ENCODE results near the gene NCOR1.
"Not testable (repeated sequence)": the region's sequence is repeated elsewhere in the genome, so short reads cannot be mapped to it uniquely, and the experiment has no call there.

NCOR1 gene

GRCh38 chr17:16199093-16199492 is 16.2 kb downstream of the NCOR1 start:
- peak in 1 of 2 experiments; percentile 13 for DNase-seq
- TF ChIP-seq GATA1 (IDR thresholded peaks at IDR 0.05; ENCODE audit: low read depth, low read length) (no peak), POLR2A (IDR thresholded peaks at IDR 0.05; ENCODE audit: low read length) (no peak)

- DNase-seq = no peak
- TF ChIP-seq GATA1 (IDR thresholded peaks at IDR 0.05; ENCODE audit: low read depth, low read length) (no peak), POLR2A (IDR thresholded peaks at IDR 0.05; ENCODE audit: low read length) (no peak)
Observed at GRCh38 chr17:16197276-16197675, 18.1 kb downstream of the NCOR1 start.

- peak; percentile 50 to 86 for DNase-seq
Observed at GRCh38 chr17:16194307-16194835, 21.0 kb downstream of the NCOR1 start.

GRCh38 chr17:16191604-16192003 is 23.7 kb downstream of the NCOR1 start:
- TF ChIP-seq GATA1 (IDR thresholded peaks at IDR 0.05; ENCODE audit: low read depth, low read length) = no peak
- TF ChIP-seq POLR2A (IDR thresholded peaks at IDR 0.05; ENCODE audit: low read length) = no peak
- DNase-seq = no peak

GRCh38 chr17:16190703-16191360 is 24.5 kb downstream of the NCOR1 start:
- DNase-seq = no peak
- TF ChIP-seq GATA1 (IDR thresholded peaks at IDR 0.05; ENCODE audit: low read depth, low read length) (no peak), POLR2A (IDR thresholded peaks at IDR 0.05; ENCODE audit: low read length) (no peak)

- no peak for DNase-seq
- TF ChIP-seq POLR2A (IDR thresholded peaks at IDR 0.05; ENCODE audit: low read length) (no peak), GATA1 (IDR thresholded peaks at IDR 0.05; ENCODE audit: low read depth, low read length) (no peak)
Observed at GRCh38 chr17:16189791-16190348, 25.5 kb downstream of the NCOR1 start.

- DNase-seq = no peak
- TF ChIP-seq POLR2A (IDR thresholded peaks at IDR 0.05; ENCODE audit: low read length) (no peak), GATA1 (IDR thresholded peaks at IDR 0.05; ENCODE audit: low read depth, low read length) (no peak)
Observed at GRCh38 chr17:16187642-16188041, 27.7 kb downstream of the NCOR1 start.

GRCh38 chr17:16181581-16181980 is 33.8 kb downstream of the NCOR1 start:
- no peak for TF ChIP-seq POLR2A (IDR thresholded peaks at IDR 0.05; ENCODE audit: low read length)
- no peak for TF ChIP-seq GATA1 (IDR thresholded peaks at IDR 0.05; ENCODE audit: low read depth, low read length)
- no peak for DNase-seq

- TF ChIP-seq GATA1 (IDR thresholded peaks at IDR 0.05; ENCODE audit: low read depth, low read length) (no peak), POLR2A (IDR thresholded peaks at IDR 0.05; ENCODE audit: low read length) (no peak)
- no peak for DNase-seq
Observed at GRCh38 chr17:16178836-16179235, 36.5 kb downstream of the NCOR1 start.

- DNase-seq = no peak
- TF ChIP-seq POLR2A (IDR thresholded peaks at IDR 0.05; ENCODE audit: low read length) = no peak
- TF ChIP-seq GATA1 (IDR thresholded peaks at IDR 0.05; ENCODE audit: low read depth, low read length) = no peak
Observed at GRCh38 chr17:16171613-16172012, 43.7 kb downstream of the NCOR1 start.

- DNase-seq = not testable (repeated sequence)
Observed at GRCh38 chr17:16166766-16167165, 48.6 kb downstream of the NCOR1 start.

- TF ChIP-seq GATA1 (IDR thresholded peaks at IDR 0.05; ENCODE audit: low read depth, low read length) = no peak
- no peak for TF ChIP-seq POLR2A (IDR thresholded peaks at IDR 0.05; ENCODE audit: low read length)
- DNase-seq = peak; percentile 53 to 71
Observed at GRCh38 chr17:16158714-16159113, 56.6 kb downstream of the NCOR1 start.

GRCh38 chr17:16155536-16155935 is 59.8 kb downstream of the NCOR1 start:
- peak; percentile 20 to 29 for DNase-seq
- TF ChIP-seq GATA1 (IDR thresholded peaks at IDR 0.05; ENCODE audit: low read depth, low read length) = no peak
- TF ChIP-seq POLR2A (IDR thresholded peaks at IDR 0.05; ENCODE audit: low read length) = no peak

GRCh38 chr17:16152326-16152725 is 63.0 kb downstream of the NCOR1 start:
- DNase-seq = not testable (repeated sequence)

- DNase-seq = no peak
- TF ChIP-seq GATA1 (IDR thresholded peaks at IDR 0.05; ENCODE audit: low read depth, low read length) (no peak), POLR2A (IDR thresholded peaks at IDR 0.05; ENCODE audit: low read length) (no peak)
Observed at GRCh38 chr17:16150251-16150856, 65.0 kb downstream of the NCOR1 start.

Data from erythroblast (primary cell).